GM23338 (cell line): ENCODE results near the gene GPR4.

ENCODE experiments used
- CREB1 ChIP-seq: fragments of 250-450 bp; sonication (Bioruptor Pico); IDR thresholded peaks from 2 replicates; pipeline ENCODE4 v1.5.0; 2020; ENCODE audit warnings: low read depth, mild to moderate bottlenecking, moderate library complexity
- EZH2 ChIP-seq: fragments of 200-600 bp; sonication (generic); IDR thresholded peaks from one replicate; pipeline ENCODE4 v1.8.0; 2017; ENCODE audit warnings: antibody characterized with exemption, mild to moderate bottlenecking, low read depth; ENCODE audit not compliant: unreplicated experiment
- EZH2phosphoT487 ChIP-seq: fragments of 200-600 bp; sonication (generic); IDR thresholded peaks from one replicate; pipeline ENCODE4 v1.8.1; 2018; ENCODE audit warnings: antibody characterized with exemption; ENCODE audit not compliant: unreplicated experiment
- JUNB ChIP-seq: IDR thresholded peaks from one replicate; pipeline ENCODE4 v1.6.1; 2016; ENCODE audit warnings: antibody characterized with exemption; ENCODE audit not compliant: unreplicated experiment
- POLR2AphosphoS5 ChIP-seq: IDR thresholded peaks from 2 replicates; pipeline ENCODE4 v1.6.1; 2016; ENCODE audit warnings: antibody characterized with exemption, low read depth
- STAT1 ChIP-seq: IDR thresholded peaks from one replicate; pipeline ENCODE4 v1.6.1; 2016; ENCODE audit warnings: antibody characterized with exemption; ENCODE audit not compliant: unreplicated experiment
- TF ChIP-seq, protein P1 (sequence below), 2 experiments: fragments of 200-600 bp in 1 of 2; sonication (generic) in 1 of 2; conservative IDR thresholded peaks; 2 replicates each; pipeline versions ENCODE4 v1.5.1 to v1.6.1; 2016 to 2017; ENCODE audit warnings: antibody characterized with exemption in 2 of 2, low read depth in 2 of 2, mild to moderate bottlenecking in 2 of 2, moderate library complexity in 1 of 2
- TF ChIP-seq, protein P2 (sequence below): IDR thresholded peaks from one replicate; pipeline ENCODE4 v1.6.1; 2018; ENCODE audit warnings: antibody characterized with exemption; ENCODE audit not compliant: unreplicated experiment
- TF ChIP-seq, protein P3 (sequence below): IDR thresholded peaks from 2 replicates; pipeline ENCODE4 v1.6.1; 2016; ENCODE audit warnings: antibody characterized with exemption

DNA sequence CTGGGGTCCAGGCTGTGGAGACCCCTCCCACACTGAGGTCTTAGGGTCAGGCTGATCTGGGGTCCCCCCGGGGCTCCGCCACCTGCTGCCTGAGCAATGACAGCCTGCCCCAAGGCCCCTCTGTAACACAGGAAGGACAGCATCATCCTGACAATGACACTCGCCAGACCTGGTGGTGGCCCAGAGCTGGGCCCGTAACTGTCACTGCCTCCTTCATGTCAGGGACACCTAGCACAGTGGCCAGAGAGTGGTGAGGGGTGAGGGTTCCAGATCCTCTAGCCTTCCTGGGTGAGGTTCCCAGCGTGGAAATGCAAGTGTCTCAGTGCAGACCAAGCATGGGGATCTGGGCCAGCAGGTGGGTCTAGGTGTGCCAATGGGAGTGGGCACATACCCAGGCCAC lies 45.2 kb downstream of the GPR4 start:
- TF ChIP-seq, protein P1, sequence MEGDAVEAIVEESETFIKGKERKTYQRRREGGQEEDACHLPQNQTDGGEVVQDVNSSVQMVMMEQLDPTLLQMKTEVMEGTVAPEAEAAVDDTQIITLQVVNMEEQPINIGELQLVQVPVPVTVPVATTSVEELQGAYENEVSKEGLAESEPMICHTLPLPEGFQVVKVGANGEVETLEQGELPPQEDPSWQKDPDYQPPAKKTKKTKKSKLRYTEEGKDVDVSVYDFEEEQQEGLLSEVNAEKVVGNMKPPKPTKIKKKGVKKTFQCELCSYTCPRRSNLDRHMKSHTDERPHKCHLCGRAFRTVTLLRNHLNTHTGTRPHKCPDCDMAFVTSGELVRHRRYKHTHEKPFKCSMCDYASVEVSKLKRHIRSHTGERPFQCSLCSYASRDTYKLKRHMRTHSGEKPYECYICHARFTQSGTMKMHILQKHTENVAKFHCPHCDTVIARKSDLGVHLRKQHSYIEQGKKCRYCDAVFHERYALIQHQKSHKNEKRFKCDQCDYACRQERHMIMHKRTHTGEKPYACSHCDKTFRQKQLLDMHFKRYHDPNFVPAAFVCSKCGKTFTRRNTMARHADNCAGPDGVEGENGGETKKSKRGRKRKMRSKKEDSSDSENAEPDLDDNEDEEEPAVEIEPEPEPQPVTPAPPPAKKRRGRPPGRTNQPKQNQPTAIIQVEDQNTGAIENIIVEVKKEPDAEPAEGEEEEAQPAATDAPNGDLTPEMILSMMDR (conservative IDR thresholded peaks at IDR 0.05; ENCODE audit: low read depth in 2 of 2), result no peak
- TF ChIP-seq EZH2, result no peak
- TF ChIP-seq, protein P2, sequence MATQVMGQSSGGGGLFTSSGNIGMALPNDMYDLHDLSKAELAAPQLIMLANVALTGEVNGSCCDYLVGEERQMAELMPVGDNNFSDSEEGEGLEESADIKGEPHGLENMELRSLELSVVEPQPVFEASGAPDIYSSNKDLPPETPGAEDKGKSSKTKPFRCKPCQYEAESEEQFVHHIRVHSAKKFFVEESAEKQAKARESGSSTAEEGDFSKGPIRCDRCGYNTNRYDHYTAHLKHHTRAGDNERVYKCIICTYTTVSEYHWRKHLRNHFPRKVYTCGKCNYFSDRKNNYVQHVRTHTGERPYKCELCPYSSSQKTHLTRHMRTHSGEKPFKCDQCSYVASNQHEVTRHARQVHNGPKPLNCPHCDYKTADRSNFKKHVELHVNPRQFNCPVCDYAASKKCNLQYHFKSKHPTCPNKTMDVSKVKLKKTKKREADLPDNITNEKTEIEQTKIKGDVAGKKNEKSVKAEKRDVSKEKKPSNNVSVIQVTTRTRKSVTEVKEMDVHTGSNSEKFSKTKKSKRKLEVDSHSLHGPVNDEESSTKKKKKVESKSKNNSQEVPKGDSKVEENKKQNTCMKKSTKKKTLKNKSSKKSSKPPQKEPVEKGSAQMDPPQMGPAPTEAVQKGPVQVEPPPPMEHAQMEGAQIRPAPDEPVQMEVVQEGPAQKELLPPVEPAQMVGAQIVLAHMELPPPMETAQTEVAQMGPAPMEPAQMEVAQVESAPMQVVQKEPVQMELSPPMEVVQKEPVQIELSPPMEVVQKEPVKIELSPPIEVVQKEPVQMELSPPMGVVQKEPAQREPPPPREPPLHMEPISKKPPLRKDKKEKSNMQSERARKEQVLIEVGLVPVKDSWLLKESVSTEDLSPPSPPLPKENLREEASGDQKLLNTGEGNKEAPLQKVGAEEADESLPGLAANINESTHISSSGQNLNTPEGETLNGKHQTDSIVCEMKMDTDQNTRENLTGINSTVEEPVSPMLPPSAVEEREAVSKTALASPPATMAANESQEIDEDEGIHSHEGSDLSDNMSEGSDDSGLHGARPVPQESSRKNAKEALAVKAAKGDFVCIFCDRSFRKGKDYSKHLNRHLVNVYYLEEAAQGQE, result no peak
- no peak for TF ChIP-seq POLR2AphosphoS5
- TF ChIP-seq, protein P3, sequence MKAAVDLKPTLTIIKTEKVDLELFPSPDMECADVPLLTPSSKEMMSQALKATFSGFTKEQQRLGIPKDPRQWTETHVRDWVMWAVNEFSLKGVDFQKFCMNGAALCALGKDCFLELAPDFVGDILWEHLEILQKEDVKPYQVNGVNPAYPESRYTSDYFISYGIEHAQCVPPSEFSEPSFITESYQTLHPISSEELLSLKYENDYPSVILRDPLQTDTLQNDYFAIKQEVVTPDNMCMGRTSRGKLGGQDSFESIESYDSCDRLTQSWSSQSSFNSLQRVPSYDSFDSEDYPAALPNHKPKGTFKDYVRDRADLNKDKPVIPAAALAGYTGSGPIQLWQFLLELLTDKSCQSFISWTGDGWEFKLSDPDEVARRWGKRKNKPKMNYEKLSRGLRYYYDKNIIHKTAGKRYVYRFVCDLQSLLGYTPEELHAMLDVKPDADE, result no peak
- TF ChIP-seq EZH2phosphoT487, result no peak
- no peak for TF ChIP-seq STAT1
- TF ChIP-seq JUNB, result no peak
- no peak for TF ChIP-seq CREB1 (CRISPR knock-in tag)
